SK-N-MC (cell line): ENCODE measurements around the gene OCRL.
A peak's percentile ranks its signal among the peaks of the same experiment; 100 is the strongest.

Source experiments
- DNase-seq: peaks from one replicate; pipeline ENCODE4 v3.0.0-alpha.2; 2011; ENCODE audit warnings: low read depth, low spot score
- H3K27ac ChIP-seq: fragments of 200-600 bp; sonication (generic); 2 replicates; pipeline ENCODE4 v1.5.1; 2016; ENCODE audit warnings: mixed run types
- H3K36me3 ChIP-seq: fragments of 200-600 bp; sonication (generic); 2 replicates; pipeline ENCODE4 v1.6.1; 2017; ENCODE audit warnings: antibody characterized with exemption, low read length, mixed read lengths; ENCODE audit not compliant: insufficient read depth
- H3K4me3 ChIP-seq: fragments of 200-600 bp; sonication (generic); 2 replicates; pipeline ENCODE4 v1.5.1; 2016
- H3K9ac ChIP-seq: fragments of 200-600 bp; sonication (generic); 2 replicates; pipeline ENCODE4 v1.8.0; 2017; ENCODE audit warnings: mixed run types, mixed read lengths; ENCODE audit not compliant: insufficient read length
- H3K9me3 ChIP-seq: fragments of 200-600 bp; sonication (generic); 2 replicates; pipeline ENCODE4 v1.6.1; 2017; ENCODE audit warnings: low read depth, mild to moderate bottlenecking, antibody characterized with exemption, low read length, moderate library complexity, mixed read lengths
- EZH2 ChIP-seq: fragments of 200-600 bp; sonication (generic); IDR thresholded peaks from one replicate; pipeline ENCODE4 v1.6.1; 2017; ENCODE audit warnings: antibody characterized with exemption
- FOXP2 ChIP-seq: optimal IDR thresholded peaks from 2 replicates; pipeline ENCODE3; 2011; ENCODE audit warnings: mild to moderate bottlenecking, moderate library complexity; ENCODE audit not compliant: insufficient read depth; ENCODE audit errors: extremely low read length, control extremely low read depth
- POLR2AphosphoS5 ChIP-seq: IDR thresholded peaks from 2 replicates; pipeline ENCODE4 v1.6.1; 2012; ENCODE audit warnings: mild to moderate bottlenecking, low read depth, low read length, borderline replicate concordance

The OCRL gene

DNA sequence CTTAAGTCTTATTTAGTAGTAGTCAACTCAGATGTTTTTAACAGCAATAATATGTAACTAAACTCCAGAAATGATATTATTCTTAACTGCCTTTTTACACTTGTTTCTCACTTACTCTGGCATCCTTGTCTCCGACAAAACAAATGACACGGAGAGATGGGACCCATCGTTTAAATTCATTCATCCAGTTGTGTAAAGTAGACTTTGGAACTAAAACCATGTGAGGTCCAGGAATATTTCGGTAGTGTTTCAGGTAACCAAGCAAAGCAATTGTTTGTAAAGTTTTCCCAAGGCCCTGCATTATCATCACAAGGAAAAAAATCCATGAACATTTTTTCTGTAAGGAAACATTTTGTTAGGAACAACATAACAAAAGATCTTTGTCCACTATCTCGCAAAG is 28.4 kb upstream of the OCRL start:
- Histone ChIP-seq H3K9ac (no peak overlapping the region), H3K27ac (no peak overlapping the region), H3K9me3 (no peaks in the 10 kb centered on the region), H3K4me3 (peak overlapping the region; percentile 14; the same call in 1 of the 2 replicates), H3K36me3 (no peaks in the 10 kb centered on the region)
- DNase-seq: no peak
- TF ChIP-seq EZH2 (no peak), POLR2AphosphoS5 (no peak)

DNA sequence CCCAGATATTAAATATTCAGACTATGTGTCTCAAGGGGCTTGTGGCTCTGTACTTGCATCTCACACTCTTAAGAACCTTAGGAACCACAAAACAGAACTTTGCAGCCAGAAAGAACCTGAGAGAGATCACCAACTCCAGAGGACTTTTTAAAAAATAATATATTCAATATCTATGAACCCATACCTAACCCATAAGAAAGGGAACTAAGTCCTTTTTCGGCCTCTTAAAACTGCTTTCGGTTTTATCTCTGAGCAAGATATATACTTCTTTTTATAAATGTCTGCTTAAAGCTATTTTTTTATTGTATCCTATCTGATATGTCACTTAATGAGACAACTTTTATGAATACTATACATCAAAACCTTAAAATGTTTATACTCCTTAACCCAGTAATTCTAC is 27.6 kb upstream of the OCRL start:
- no peak overlapping the region for H3K27ac ChIP-seq
- TF ChIP-seq EZH2 (no peak), FOXP2 (no peak)
- no peaks in the 10 kb centered on the region for H3K9me3 ChIP-seq
- DNase-seq: no peak
- H3K9ac ChIP-seq: peak overlapping the region; percentile 51
- H3K4me3 ChIP-seq: 0 out of 2 replicates have a peak overlapping the region, but pooled peaks have one; percentile 14
- no peaks in the 10 kb centered on the region for H3K36me3 ChIP-seq

DNA sequence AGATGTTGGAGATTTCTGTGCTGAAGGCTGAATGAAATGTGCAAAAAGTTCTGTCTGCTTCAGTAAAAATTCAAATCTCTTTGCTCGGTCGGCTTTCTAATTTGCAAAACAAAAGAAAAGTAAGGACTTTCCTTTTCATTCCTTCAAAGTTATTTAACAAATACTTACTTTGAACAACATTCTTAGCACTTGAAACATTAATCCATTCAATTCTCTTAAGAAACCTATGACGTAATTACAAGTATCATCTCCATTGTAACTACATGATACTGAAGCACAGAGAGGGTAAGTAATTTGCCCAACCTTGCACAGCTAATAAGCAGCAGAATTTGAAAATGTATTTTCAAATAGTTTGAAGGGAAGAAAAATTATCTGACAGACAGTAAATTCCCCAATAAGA is 23.7 kb upstream of the OCRL start:
- DNase-seq: no peak
- H3K9ac ChIP-seq: no peak overlapping the region
- no peaks in the 10 kb centered on the region for H3K9me3 ChIP-seq
- no peaks in the 10 kb centered on the region for H3K36me3 ChIP-seq
- TF ChIP-seq EZH2 (no peak), FOXP2 (no peak), POLR2AphosphoS5 (no peak)
- H3K4me3 ChIP-seq: no peak overlapping the region
- no peak overlapping the region for H3K27ac ChIP-seq

- Histone ChIP-seq H3K27ac (no peak overlapping the region), H3K9ac (no peak overlapping the region), H3K36me3 (no peaks in the 10 kb centered on the region), H3K4me3 (no peak overlapping the region), H3K9me3 (no peaks in the 10 kb centered on the region)
- no peak for TF ChIP-seq EZH2
- TF ChIP-seq FOXP2: no peak
- TF ChIP-seq POLR2AphosphoS5: no peak
- DNase-seq: no peak
These were observed 19.9 kb upstream of the OCRL start for GRCh38 chrX:129520151-129520550.

GRCh38 chrX:129522184-129523078 is 17.6 kb upstream of the OCRL start:
- H3K9ac ChIP-seq: peak overlapping the region; percentile 56
- TF ChIP-seq EZH2 (no peak), POLR2AphosphoS5 (0 out of 2 replicates have a peak, but pooled peaks have one; percentile 5)
- H3K9me3 ChIP-seq: no peaks in the 10 kb centered on the region
- peak overlapping the region; percentile 67 for H3K4me3 ChIP-seq
- no peak for DNase-seq
- H3K27ac ChIP-seq: peak overlapping the region; percentile 46; the same call in 1 of the 2 replicates
- no peaks in the 10 kb centered on the region for H3K36me3 ChIP-seq

- Histone ChIP-seq H3K27ac (peak within 1 kb of the TSS; percentile 46; the same call in 1 of the 2 replicates), H3K36me3 (no peaks in the 10 kb centered on the region), H3K9ac (peak within 1 kb of the TSS; percentile 37), H3K9me3 (no peaks in the 10 kb centered on the region), H3K4me3 (peak within 1 kb of the TSS; percentile 67)
- no peak for TF ChIP-seq EZH2
- TF ChIP-seq FOXP2: no peak
- no peak for TF ChIP-seq POLR2AphosphoS5
- no peak for DNase-seq
These were observed 16.8 kb upstream of the OCRL start, which contains the start of gene SMARCA1 for GRCh38 chrX:129523079-129523911. Gene SMARCA1, minus strand, starts transcription at chrX:129523490. Its CDS starts 120 bp downstream, at chrX:129523370.

GRCh38 chrX:129524250-129524850 is 15.7 kb upstream of the OCRL start:
- Histone ChIP-seq H3K36me3 (no peaks in the 10 kb centered on the region), H3K4me3 (no peak overlapping the region), H3K9me3 (no peaks in the 10 kb centered on the region), H3K27ac (no peak overlapping the region), H3K9ac (no peak overlapping the region)
- DNase-seq: no peak
- no peak for TF ChIP-seq FOXP2
- TF ChIP-seq EZH2: no peak
- no peak for TF ChIP-seq POLR2AphosphoS5

DNA sequence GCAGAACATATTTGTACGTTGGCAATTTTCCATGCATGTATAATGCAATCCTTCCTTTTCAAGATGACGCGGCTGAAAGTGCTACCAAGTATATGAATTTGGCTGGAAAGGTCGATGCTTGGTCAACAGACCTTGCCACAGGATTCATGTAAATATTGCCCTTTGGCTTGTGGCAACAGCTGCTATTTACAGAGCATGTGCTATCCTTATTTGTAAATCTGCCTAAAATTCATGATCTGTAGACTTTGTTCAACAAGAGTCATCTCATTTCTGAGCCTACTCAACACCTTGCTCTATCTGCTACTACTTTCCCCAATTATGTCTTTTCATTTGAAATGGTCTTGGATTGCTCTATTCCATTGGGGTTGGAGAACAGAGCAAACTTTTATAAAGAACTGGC is 14.9 kb upstream of the OCRL start:
- Histone ChIP-seq H3K36me3 (no peaks in the 10 kb centered on the region), H3K4me3 (no peak overlapping the region), H3K9me3 (no peaks in the 10 kb centered on the region), H3K27ac (no peak overlapping the region), H3K9ac (no peak overlapping the region)
- DNase-seq: no peak
- TF ChIP-seq POLR2AphosphoS5 (no peak), EZH2 (no peak), FOXP2 (no peak)
